HG03066 (cell line): ENCODE results near the gene CNNM3.
"Not testable (repeated sequence)": the region's sequence is repeated elsewhere in the genome, so short reads cannot be mapped to it uniquely, and the experiment has no call there.

Experiments
- ATAC-seq: cut with Tn5 transposase; IDR thresholded peaks from one replicate; pipeline ENCODE4 v1.9.1; 2021; ENCODE audit warnings: low read depth; ENCODE audit not compliant: unreplicated experiment

The CNNM3 gene

GRCh38 chr2:96816127-96816835, at the start of gene CNNM3:
TSS of gene CNNM3 (plus strand) at chr2:96816268. CDS start at chr2:96816278, 10 bp downstream.
- peak; percentile 89 for ATAC-seq

- ATAC-seq: no peak
These were observed 48.8 kb upstream of the CNNM3 start for GRCh38 chr2:96767135-96767871.

- no peak for ATAC-seq
These were observed 47.9 kb upstream of the CNNM3 start for GRCh38 chr2:96768083-96768561.

GRCh38 chr2:96769814-96770213, 46.3 kb upstream of the CNNM3 start:
- ATAC-seq: no peak

- ATAC-seq: no peak
These were observed 45.4 kb upstream of the CNNM3 start for GRCh38 chr2:96770442-96771202.

GRCh38 chr2:96771796-96772618, 44.1 kb upstream of the CNNM3 start:
- ATAC-seq: no peak

GRCh38 chr2:96772903-96773671, 43.0 kb upstream of the CNNM3 start:
- ATAC-seq: peak; percentile 43

GRCh38 chr2:96773922-96774321, 42.1 kb upstream of the CNNM3 start:
- no peak for ATAC-seq

- ATAC-seq: no peak
These were observed 40.9 kb upstream of the CNNM3 start for GRCh38 chr2:96775160-96775559.

GRCh38 chr2:96783388-96783787, 32.7 kb upstream of the CNNM3 start:
- ATAC-seq: no peak

GRCh38 chr2:96787411-96787810, 28.7 kb upstream of the CNNM3 start:
- ATAC-seq: no peak

- ATAC-seq: no peak
These were observed 27.4 kb upstream of the CNNM3 start for GRCh38 chr2:96788442-96789244.

- ATAC-seq: no peak
These were observed 26.8 kb upstream of the CNNM3 start for GRCh38 chr2:96789245-96789617.

- no peak for ATAC-seq
These were observed 23.0 kb upstream of the CNNM3 start for GRCh38 chr2:96792772-96793749.

- ATAC-seq: no peak
These were observed 21.0 kb upstream of the CNNM3 start for GRCh38 chr2:96795076-96795475.

- ATAC-seq: not testable (repeated sequence)
These were observed 19.6 kb upstream of the CNNM3 start for GRCh38 chr2:96796497-96796896.

GRCh38 chr2:96797066-96797625, 18.9 kb upstream of the CNNM3 start:
- no peak for ATAC-seq
